GM12801 (cell line): ENCODE measurements around the gene MYO1E.

Experiments
- TF ChIP-seq, protein P1 (sequence below): IDR thresholded peaks from one replicate; pipeline ENCODE4 v1.5.1; 2011; ENCODE audit warnings: control low read depth; ENCODE audit not compliant: insufficient read length; ENCODE audit errors: extremely low read depth

Gene MYO1E

GRCh38 chr15:59242649-59243048, 130.0 kb downstream of the MYO1E start:
- TF ChIP-seq, protein P1, sequence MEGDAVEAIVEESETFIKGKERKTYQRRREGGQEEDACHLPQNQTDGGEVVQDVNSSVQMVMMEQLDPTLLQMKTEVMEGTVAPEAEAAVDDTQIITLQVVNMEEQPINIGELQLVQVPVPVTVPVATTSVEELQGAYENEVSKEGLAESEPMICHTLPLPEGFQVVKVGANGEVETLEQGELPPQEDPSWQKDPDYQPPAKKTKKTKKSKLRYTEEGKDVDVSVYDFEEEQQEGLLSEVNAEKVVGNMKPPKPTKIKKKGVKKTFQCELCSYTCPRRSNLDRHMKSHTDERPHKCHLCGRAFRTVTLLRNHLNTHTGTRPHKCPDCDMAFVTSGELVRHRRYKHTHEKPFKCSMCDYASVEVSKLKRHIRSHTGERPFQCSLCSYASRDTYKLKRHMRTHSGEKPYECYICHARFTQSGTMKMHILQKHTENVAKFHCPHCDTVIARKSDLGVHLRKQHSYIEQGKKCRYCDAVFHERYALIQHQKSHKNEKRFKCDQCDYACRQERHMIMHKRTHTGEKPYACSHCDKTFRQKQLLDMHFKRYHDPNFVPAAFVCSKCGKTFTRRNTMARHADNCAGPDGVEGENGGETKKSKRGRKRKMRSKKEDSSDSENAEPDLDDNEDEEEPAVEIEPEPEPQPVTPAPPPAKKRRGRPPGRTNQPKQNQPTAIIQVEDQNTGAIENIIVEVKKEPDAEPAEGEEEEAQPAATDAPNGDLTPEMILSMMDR, result no peak

DNA sequence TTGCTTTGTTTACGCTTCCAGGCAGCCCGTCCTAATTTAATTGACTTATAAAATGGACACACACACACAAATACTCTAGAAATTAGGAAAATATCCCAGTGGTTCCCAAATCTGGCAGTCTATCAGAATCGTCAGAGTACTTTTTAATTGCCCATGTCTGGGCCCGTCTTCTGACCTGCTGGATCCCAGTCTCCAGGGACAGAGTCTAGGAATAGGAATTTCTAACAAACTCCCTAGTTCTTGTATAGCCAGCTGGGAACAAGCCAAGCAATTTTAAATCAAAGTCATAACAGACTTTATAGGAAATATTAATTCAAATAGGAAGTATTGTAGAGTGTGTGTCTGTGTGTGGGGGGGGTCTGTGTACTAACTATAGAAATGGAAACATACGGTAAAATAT, 132.6 kb downstream of the MYO1E start:
- TF ChIP-seq, protein P1, result no peak

DNA sequence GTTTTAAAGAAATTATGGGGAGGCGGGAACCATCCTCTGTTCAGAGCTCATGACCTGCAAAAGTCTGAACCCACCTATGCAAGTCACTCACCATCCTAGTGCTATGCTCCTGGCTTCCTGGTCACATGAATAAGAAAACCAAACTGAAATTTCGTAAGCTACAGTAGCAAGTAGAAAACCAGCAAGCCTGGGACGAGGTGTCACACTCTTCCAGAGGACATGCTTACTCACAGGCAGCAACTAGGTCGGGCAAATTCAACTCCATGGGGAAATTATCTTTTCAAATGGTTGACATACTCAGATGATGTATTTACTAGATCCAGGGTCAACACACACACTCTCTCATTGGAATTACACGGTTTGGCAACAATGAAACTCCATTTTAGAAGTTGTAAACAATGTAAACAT, 134.7 kb downstream of the MYO1E start:
- TF ChIP-seq, protein P1, result no peak

- TF ChIP-seq, protein P1, result no peak
These were observed 135.4 kb downstream of the MYO1E start for GRCh38 chr15:59237119-59237855.

DNA sequence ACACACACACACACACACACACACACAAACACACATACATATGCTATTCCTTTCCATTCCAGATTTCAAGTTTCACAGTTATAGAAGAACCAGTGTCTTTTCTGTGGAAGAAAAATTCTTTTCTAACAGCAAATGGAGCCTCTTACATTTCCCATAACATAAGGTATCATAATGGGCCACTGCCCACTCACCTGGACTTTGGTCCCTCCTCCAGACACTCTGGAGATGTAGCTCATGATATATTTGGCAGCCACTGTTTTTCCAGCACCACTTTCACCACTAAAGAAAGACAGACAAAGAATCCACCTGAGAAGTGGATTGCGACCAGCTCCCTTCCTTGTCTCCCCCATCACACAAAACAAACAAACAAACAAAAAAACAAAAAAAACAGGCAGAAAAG, 136.3 kb downstream of the MYO1E start:
- TF ChIP-seq, protein P1, result no peak

GRCh38 chr15:59232476-59232875, 140.2 kb downstream of the MYO1E start:
- TF ChIP-seq, protein P1, result no peak

DNA sequence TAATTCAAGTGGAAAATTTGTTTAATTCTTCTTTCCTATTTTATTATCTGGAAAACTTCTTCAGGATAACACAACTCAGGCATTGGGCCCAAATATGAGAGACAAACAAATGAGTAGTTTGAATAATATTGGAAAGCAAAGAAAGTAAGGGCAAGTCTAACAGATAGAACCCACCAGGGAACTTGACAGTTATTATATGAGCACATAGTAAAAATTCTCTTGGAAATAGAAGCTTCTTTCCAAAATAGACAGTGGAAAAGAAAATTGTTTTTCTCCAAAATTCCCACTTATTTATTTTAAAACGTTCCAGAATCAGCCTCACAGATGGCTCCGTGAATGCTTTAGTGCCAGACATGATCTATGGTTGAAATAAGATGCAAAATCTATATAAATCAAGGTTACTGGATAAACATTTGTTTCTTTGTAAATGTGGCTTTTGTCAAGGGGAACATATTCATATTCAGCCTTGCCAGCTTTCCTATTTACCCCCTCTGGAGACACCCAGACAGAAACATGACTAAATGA, 142.1 kb downstream of the MYO1E start:
- TF ChIP-seq, protein P1, result no peak

DNA sequence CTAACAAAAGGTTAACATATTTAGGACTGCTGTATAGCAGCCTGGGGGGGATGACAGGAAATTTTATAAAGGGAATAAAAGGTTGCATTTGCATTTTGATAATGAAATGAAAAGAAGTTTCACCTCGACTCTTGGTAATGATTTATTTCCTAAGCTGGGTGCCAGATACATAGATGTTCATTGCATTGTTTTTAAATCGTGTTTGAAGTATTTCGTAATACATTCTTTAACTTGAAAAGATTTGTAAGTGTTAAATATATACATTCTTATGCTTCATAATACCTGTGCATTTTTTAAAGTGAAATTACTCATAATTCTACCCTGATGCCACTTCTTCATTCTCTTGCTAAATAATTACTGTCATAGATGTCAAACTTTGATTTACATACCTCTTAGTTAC, 143.2 kb downstream of the MYO1E start:
- TF ChIP-seq, protein P1, result no peak
